ENCODE measurements around the gene HTR3C. TPM values are rescaled to one million over a fixed set of nuclear protein-coding genes. Genes with fewer than 3 reads are reported as not detected.

HTR3C gene
- total RNA-seq, 1 donor: not detected

DNA sequence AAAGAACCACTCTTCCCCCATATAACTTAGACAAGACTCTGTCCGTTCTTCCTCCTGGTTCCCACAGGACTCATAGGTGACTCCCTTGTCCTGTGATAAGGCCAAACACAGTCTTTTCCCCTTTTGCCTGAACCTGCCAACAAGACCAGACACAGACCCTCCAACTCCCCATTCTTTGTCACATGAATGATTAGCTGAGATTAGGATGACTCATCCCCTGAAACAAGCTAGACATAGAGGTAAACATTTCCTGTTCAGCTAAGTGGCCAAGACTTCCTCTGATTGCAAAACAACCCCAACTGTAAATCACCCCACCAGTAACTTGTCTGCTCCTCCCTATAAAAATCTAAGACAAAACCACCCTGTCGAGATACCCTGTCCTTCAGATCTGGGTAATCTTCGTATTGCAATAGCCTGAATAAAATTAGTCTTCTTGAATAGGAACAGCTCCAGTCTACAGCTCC is 32.6 kb downstream of the HTR3C start:
- no peak overlapping the region for H3K4me3 ChIP-seq (ENCODE audit: low read depth, low read length)
- peak; percentile 38 for DNase-seq (ENCODE audit: low read depth)
- TF ChIP-seq, protein P1, sequence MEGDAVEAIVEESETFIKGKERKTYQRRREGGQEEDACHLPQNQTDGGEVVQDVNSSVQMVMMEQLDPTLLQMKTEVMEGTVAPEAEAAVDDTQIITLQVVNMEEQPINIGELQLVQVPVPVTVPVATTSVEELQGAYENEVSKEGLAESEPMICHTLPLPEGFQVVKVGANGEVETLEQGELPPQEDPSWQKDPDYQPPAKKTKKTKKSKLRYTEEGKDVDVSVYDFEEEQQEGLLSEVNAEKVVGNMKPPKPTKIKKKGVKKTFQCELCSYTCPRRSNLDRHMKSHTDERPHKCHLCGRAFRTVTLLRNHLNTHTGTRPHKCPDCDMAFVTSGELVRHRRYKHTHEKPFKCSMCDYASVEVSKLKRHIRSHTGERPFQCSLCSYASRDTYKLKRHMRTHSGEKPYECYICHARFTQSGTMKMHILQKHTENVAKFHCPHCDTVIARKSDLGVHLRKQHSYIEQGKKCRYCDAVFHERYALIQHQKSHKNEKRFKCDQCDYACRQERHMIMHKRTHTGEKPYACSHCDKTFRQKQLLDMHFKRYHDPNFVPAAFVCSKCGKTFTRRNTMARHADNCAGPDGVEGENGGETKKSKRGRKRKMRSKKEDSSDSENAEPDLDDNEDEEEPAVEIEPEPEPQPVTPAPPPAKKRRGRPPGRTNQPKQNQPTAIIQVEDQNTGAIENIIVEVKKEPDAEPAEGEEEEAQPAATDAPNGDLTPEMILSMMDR (IDR thresholded peaks at IDR 0.05; ENCODE audit: insufficient read depth, low read length): no peak

DNA sequence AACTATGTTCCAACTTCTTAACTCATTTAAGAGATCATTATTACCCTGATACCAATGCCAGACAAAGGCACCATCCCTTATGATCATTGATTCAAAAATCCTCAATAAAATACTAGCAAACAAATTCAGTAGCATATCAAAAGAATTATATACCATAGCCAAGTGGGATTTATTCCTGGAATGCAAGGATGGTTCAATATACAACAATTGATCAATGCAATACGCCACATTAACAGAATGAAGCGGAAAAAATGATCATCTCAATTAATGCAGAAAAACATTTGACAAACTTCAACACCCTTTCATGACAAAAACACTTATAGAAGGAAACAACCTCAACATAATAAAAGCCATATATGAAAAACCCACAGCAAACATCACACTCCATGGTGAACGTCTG is 39.4 kb downstream of the HTR3C start:
- TF ChIP-seq, protein P1 (IDR thresholded peaks at IDR 0.05; ENCODE audit: insufficient read depth, low read length): no peak
- H3K4me3 ChIP-seq (ENCODE audit: low read depth, low read length): no peak overlapping the region
- DNase-seq (ENCODE audit: low read depth): no peak

DNA sequence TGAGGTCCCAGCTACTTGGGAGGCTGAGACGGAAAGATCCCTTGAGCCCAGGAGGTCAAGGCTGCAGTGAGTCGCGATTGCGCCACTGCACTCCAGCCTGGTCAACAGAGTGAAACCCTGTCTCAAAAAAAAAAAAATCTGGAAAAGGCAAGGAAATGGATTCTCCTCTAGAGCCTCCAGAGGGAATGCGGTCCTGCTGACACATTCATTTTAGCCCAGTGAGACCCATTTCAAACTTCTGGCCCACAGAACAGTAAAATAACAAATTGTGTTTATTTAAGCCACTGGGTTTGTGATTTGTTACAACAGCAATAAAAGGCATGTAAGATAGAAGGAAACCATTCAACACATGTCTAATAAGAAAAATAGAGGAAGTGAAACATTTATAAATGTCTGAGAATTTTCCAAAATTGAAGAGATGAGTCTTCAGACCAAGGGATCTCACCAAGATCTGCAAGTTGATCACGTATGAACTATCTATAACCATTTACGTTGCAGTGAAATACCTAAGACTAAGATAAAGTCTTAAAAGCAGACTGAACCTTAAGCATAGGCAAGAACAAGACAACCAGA is 44.0 kb downstream of the HTR3C start, which contains the start of gene HTR3E:
Gene HTR3E, plus strand, starts transcription at position 254 of the 573 bp plus-strand sequence. CDS start 466 bp downstream, outside the sequence.
- no peak within 1 kb of the TSS for H3K4me3 ChIP-seq (ENCODE audit: low read depth, low read length)
- no peak for DNase-seq (ENCODE audit: low read depth)
- TF ChIP-seq, protein P1 (IDR thresholded peaks at IDR 0.05; ENCODE audit: insufficient read depth, low read length): no peak

DNA sequence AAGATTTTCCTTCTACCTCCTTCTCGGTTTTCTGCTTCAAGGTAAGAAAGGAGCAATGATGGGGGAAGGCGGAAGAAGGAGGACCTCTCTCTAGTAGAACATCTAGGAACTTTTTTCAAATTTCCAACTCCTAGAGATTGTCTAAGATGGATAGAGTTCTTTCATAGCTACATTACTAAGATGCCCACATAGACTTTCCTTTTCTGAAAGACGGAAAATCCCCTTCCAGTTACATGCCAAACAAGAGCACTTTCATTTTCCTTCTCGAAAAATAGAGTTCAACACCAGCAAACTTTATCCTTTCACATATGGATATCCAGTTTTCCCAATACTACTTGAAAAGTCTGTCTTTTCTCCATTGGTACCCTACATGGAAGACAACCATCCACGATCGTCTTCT is 44.7 kb downstream of the HTR3C start:
- no peak for DNase-seq (ENCODE audit: low read depth)
- TF ChIP-seq, protein P1 (IDR thresholded peaks at IDR 0.05; ENCODE audit: insufficient read depth, low read length): no peak
- H3K4me3 ChIP-seq (ENCODE audit: low read depth, low read length): no peak overlapping the region

DNA sequence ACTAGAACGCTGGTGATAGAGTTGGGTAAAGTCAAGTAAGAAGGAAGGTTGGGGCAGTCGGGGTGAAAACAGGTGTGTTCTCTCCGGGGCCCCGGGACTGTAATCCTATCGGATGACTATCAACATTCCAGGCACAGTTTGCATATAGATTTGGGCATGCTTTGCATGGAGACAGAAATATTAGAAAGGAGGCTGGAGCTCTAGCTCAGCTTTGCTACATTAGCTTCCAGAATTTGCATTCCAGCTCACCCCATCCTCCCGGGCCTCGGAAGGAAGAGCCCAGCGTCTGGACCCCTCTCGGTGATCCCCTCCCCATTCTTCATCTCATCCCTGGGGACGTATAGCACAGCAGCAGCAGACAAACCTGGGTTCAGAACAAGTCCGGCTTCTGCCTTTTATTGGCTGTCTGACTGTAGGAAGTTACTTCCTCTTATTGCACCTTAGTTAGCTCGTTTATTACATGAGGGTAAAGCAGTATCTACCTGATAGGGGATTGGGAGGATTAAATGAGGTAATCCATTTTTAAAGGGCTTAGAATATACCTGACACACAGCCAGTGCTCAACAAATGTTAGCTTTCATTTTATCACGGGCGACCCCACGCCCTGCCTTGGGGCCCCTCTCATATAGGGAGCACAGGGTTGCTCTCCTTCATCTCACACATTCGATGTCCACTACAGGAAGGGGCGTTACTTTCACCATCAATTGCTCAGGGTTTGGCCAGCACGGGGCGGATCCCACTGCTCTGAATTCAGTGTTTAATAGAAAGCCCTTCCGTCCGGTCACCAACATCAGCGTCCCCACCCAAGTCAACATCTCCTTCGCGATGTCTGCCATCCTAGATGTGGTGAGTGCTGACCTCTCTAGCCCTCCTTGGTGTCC is 47.2 kb downstream of the HTR3C start:
- TF ChIP-seq, protein P1 (IDR thresholded peaks at IDR 0.05; ENCODE audit: insufficient read depth, low read length): no peak
- no peak overlapping the region for H3K4me3 ChIP-seq (ENCODE audit: low read depth, low read length)
- no peak for DNase-seq (ENCODE audit: low read depth)

Small RNA genes lying within 50 kb of the gene (small RNA-seq; reads per million reads assigned to genes)
- not detected for gene RF00019

Other genes starting within 250 kb of the HTR3C start
- 1.4 and 6.0 TPM in 2 replicates for gene MAP6D1, start 227.5 kb upstream of the HTR3C start, total RNA-seq (ENCODE audit: low replicate concordance)
- gene PARL, start 168.2 kb upstream of the HTR3C start, total RNA-seq (ENCODE audit: low replicate concordance): 32.7 and 102 TPM in 2 replicates
- gene ABCC5, start 35.2 kb upstream of the HTR3C start, total RNA-seq (ENCODE audit: low replicate concordance): 21.2 and 24.2 TPM in 2 replicates
- gene HTR3D, start 21.3 kb upstream of the HTR3C start, total RNA-seq (ENCODE audit: low replicate concordance): not detected in 2 replicates
- gene HTR3E, start 44.0 kb downstream of the HTR3C start, total RNA-seq (ENCODE audit: low replicate concordance): not detected in 2 replicates
- gene EIF2B5, start 82.3 kb downstream of the HTR3C start, total RNA-seq (ENCODE audit: low replicate concordance): 18.4 and 28.1 TPM in 2 replicates
- 28.2 and 66.8 TPM in 2 replicates for gene DVL3, start 102.3 kb downstream of the HTR3C start, total RNA-seq (ENCODE audit: low replicate concordance)
- 364 and 380 TPM in 2 replicates for gene AP2M1, start 121.8 kb downstream of the HTR3C start, total RNA-seq (ENCODE audit: low replicate concordance)
- gene ABCF3, start 133.2 kb downstream of the HTR3C start, total RNA-seq (ENCODE audit: low replicate concordance): 32.4 and 49.4 TPM in 2 replicates
- 0.72 TPM in 1 of 2 replicates, not detected in the other for gene VWA5B2, start 176.5 kb downstream of the HTR3C start, total RNA-seq (ENCODE audit: low replicate concordance)
- 12.2 and 34.0 TPM in 2 replicates for gene ALG3, start 195.9 kb downstream of the HTR3C start, total RNA-seq (ENCODE audit: low replicate concordance)
- 1.6 and 2.5 TPM in 2 replicates for gene EEF1AKMT4, start 196.6 kb downstream of the HTR3C start, total RNA-seq (ENCODE audit: low replicate concordance)
- gene CAMK2N2, start 208.5 kb downstream of the HTR3C start, total RNA-seq (ENCODE audit: low replicate concordance): 0.09 and 0.41 TPM in 2 replicates
- not detected in 2 replicates for gene ECE2, start 223.0 kb downstream of the HTR3C start, total RNA-seq (ENCODE audit: low replicate concordance)
- 129 and 333 TPM in 2 replicates for gene PSMD2, start 246.2 kb downstream of the HTR3C start, total RNA-seq (ENCODE audit: low replicate concordance)

All from fibroblast of the aortic adventitia (primary cell).